Mucosa of descending colon (tissue), 3 donors: ENCODE data around the gene ITGA3. TPM values are rescaled to one million over a fixed set of nuclear protein-coding genes. Genes with fewer than 3 reads are reported as not detected.
"Not testable (repeated sequence)": the region's sequence is repeated elsewhere in the genome, so short reads cannot be mapped to it uniquely, and the experiment has no call there.

Experiments used
- ATAC-seq: fragments of 200-7000 bp; cut with Tn5 transposase; one replicate; pipeline ENCODE4 v1.9.1; 2020; ENCODE audit warnings: mild to moderate bottlenecking, moderate library complexity
- DNase-seq, 3 donors: peaks; one replicate each; pipeline ENCODE4 v3.0.0-alpha.2; 2020
- H3K36me3 ChIP-seq: fragments of 200-600 bp; one replicate; pipeline ENCODE4 v1.8.0; 2021; ENCODE audit warnings: low read depth, mild to moderate bottlenecking
- H3K4me1 ChIP-seq: fragments of 200-600 bp; one replicate; pipeline ENCODE4 v1.8.0; 2021; ENCODE audit warnings: low read depth, mild to moderate bottlenecking
- H3K4me3 ChIP-seq: fragments of 200-600 bp; one replicate; pipeline ENCODE4 v1.8.0; 2021; ENCODE audit warnings: mild to moderate bottlenecking
- H3K9me3 ChIP-seq: fragments of 200-600 bp; one replicate; pipeline ENCODE4 v1.8.0; 2021; ENCODE audit warnings: mild to moderate bottlenecking
- CTCF ChIP-seq: fragments of 200-600 bp; IDR thresholded peaks from one replicate; pipeline ENCODE4 v1.8.0; 2022; ENCODE audit warnings: antibody characterized with exemption, mild to moderate bottlenecking
- intact Hi-C, 2 donors: fragments of 100-400 bp; cut with DNase I in 1 of 2; cut with micrococcal nuclease in 1 of 2; formaldehyde crosslinking; loops; one replicate each; pipeline versions ENCODE4 v1.11.0 to v1.11.1; 2022; cut with DNase I, micrococcal nuclease
- total RNA-seq, 3 donors: library from RNA; stranded (reverse); fragmentation: NEBNext Ultra II Directional in 2 of 3; extraction: Animal tissue kit (Norgen Biotek cat#: 25700) in 2 of 3; gene quantifications; one replicate each; pipeline versions ENCODE4 v1.2.1 to v1.2.4, GENCODE V29; 2021 to 2023
- donor health status: DM: no; HTN: no; CAD: no; lungs with moderate emphysema.
- donor health status: DM: no; HTN: no; CAD: no.
- donor health status: DM: no; HTN: yes; CAD: no.

The ITGA3 gene
- total RNA-seq, 3 donors from 2014 or later = 108 to 170 (median 108) TPM

DNA sequence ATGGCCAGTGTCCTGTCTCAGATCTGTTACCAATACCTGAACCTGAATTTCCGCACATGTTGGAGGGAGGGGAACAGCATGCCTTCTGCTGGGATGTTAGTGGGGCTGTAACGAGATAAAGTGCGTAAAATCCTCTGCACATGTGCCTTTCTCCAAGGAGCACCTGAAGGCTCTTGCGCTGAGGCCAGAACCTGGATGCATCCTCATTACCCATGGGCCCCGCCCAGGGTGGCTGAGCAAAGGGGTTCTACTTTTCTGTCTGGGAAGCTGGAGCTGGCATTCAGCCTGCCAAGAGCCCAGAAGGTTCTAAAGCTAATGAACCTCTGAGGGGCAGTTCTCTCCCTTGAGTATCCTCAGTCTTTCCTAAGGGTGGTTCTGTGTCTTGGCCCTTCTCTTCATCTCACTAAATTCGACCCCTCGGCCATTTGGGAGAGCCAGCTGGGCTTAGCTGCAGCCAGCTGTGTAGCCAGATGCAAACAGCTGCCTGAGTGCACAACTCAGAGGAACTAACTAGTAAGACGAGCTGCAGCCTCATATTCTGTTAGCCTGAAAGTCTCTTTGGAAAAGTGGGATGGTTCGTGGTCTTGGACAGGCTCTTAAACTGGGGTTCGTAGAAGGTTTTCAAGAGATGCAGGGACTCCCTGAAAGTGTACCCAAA, 2.5 kb downstream of the ITGA3 start:
- H3K9me3 ChIP-seq = no peaks in the 10 kb centered on the region
- no peak for TF ChIP-seq CTCF
- no peak overlapping the region for H3K4me3 ChIP-seq
- intact Hi-C loops = no loop called here
- ATAC-seq (no peak), DNase-seq (peak in 2 of 3 donors; percentile 41 to 46)
- H3K4me1 ChIP-seq = peaks cover 75% of the 10 kb centered on the region
- H3K36me3 ChIP-seq = no peaks in the 10 kb centered on the region

- intact Hi-C loops = no loop called here
- H3K9me3 ChIP-seq = no peaks in the 10 kb centered on the region
- peak in 1 of 3 donors; percentile 29 for DNase-seq
- no peaks in the 10 kb centered on the region for H3K36me3 ChIP-seq
- no peak for TF ChIP-seq CTCF
- peaks cover 72% of the 10 kb centered on the region for H3K4me1 ChIP-seq
- no peak for ATAC-seq
- no peak overlapping the region for H3K4me3 ChIP-seq
Observed at GRCh38 chr17:50059256-50059655, 3.3 kb downstream of the ITGA3 start.

GRCh38 chr17:50059759-50060273, 3.9 kb downstream of the ITGA3 start:
- no peaks in the 10 kb centered on the region for H3K9me3 ChIP-seq
- H3K4me1 ChIP-seq = peaks cover 68% of the 10 kb centered on the region
- DNase-seq = peak in 1 of 3 donors; percentile 46
- no peak overlapping the region for H3K4me3 ChIP-seq
- no peak for TF ChIP-seq CTCF
- ATAC-seq = no peak
- H3K36me3 ChIP-seq = no peaks in the 10 kb centered on the region
- intact Hi-C loops = no loop called here

DNA sequence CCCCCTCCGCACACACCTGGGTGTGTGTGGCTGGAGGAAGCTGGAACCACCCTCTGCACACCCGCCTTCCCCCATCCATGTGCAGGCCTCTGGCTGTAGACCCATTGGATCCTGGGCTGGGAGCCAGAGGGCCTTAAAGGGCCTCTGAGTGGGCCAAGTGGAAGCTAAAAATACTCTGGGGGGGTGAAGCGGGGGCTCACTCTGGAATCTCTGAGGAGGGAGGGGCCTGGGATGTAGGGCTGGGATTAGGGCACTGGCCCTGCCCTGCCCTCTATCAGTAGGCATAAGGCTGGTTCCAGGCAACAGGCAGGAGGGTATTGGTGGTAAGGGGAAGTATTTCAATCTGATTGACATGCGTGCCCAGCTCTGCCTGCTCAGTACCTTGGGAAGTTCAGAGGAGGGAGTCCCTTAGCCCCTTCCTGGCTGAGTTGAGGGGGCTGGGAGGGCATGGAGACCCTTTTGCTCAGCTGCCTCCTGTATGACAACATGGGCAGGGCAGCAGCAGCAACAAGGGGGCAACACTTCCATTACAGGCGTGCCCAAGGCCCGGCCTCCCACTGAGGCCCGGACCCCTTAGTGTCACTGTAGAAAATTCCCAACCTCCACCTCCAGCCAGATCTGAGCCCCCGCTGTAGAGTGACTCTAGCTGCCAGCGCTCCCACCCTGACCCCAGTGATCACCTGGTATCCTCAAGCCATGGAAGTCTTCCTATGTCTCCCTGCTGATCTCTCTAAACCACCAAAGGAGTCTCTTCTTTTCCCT, 5.2 kb downstream of the ITGA3 start:
- DNase-seq (peak; percentile 69 to 75 (median 73)), ATAC-seq (no peak)
- H3K36me3 ChIP-seq = no peaks in the 10 kb centered on the region
- peaks cover 64% of the 10 kb centered on the region for H3K4me1 ChIP-seq
- no peak overlapping the region for H3K4me3 ChIP-seq
- no peak for TF ChIP-seq CTCF
- no peaks in the 10 kb centered on the region for H3K9me3 ChIP-seq
- intact Hi-C loops = no loop called here

DNA sequence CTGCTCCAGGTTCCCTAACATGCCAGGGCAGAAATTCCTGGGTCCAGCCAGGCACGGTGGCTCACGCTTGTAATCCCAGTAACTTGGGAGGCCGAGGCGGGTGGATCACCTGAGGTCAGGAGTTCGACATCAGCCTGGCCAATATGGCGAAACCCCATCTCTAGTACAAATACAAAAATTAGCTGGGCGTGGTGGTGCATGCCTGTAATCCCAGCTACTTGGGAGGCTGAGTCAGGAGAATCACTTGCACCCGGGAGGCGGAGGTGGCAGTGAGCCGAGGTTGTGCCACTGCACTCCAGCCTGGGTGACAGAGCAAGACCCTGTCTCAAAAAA, 5.8 kb downstream of the ITGA3 start:
- H3K9me3 ChIP-seq, H3K4me3 ChIP-seq, H3K36me3 ChIP-seq, ATAC-seq, intact Hi-C loops: not testable (repeated sequence)
- H3K4me1 ChIP-seq = peaks cover 64% of the 10 kb centered on the region
- DNase-seq = peak in 1 of 3 donors; percentile 48
